Osteoblast (primary cell): ENCODE results near the gene MAPK8IP3. TPM values are rescaled to one million over a fixed set of nuclear protein-coding genes. Genes with fewer than 3 reads are reported as not detected.
"Not testable (repeated sequence)": the region's sequence is repeated elsewhere in the genome, so short reads cannot be mapped to it uniquely, and the experiment has no call there.

Experiments
- DNase-seq: peaks from one replicate; pipeline ENCODE4 v3.0.0; 2011; ENCODE audit warnings: low spot score, mixed read lengths; ENCODE audit not compliant: insufficient read length; ENCODE audit errors: missing footprints
- H2AFZ ChIP-seq: 2 replicates; pipeline ENCODE4 v1.6.0; 2011; ENCODE audit warnings: mild to moderate bottlenecking, low read length
- H3K27ac ChIP-seq: 2 replicates; pipeline ENCODE4 v1.5.1; 2011; ENCODE audit warnings: mild to moderate bottlenecking, low read depth, low read length, moderate library complexity
- H3K27me3 ChIP-seq: 2 replicates; pipeline ENCODE4 v1.6.0; 2012; ENCODE audit warnings: mild to moderate bottlenecking, control low read depth, inconsistent platforms, low read length, moderate library complexity; ENCODE audit not compliant: insufficient read depth
- H3K36me3 ChIP-seq: 2 replicates; pipeline ENCODE4 v1.5.1; 2011; ENCODE audit warnings: mild to moderate bottlenecking, low read length, control low read depth, moderate library complexity; ENCODE audit not compliant: insufficient read depth
- H3K4me1 ChIP-seq: 2 replicates; pipeline ENCODE4 v1.5.1; 2011; ENCODE audit warnings: mild to moderate bottlenecking, low read length, control low read depth, moderate library complexity; ENCODE audit not compliant: insufficient read depth
- H3K4me2 ChIP-seq: 2 replicates; pipeline ENCODE4 v1.6.0; 2011; ENCODE audit warnings: mild to moderate bottlenecking, low read length; ENCODE audit not compliant: insufficient read depth
- H3K4me3 ChIP-seq: fragments of 200-600 bp; sonication (generic); 3 replicates; pipeline ENCODE4 v1.5.1; 2012; ENCODE audit warnings: mild to moderate bottlenecking, low read length, inconsistent platforms; ENCODE audit not compliant: insufficient read depth
- H3K79me2 ChIP-seq: 2 replicates; pipeline ENCODE4 v1.6.0; 2012; ENCODE audit warnings: mild to moderate bottlenecking, low read length, control low read depth, inconsistent platforms; ENCODE audit not compliant: insufficient read depth
- H3K9me3 ChIP-seq: 2 replicates; pipeline ENCODE4 v1.5.1; 2011; ENCODE audit warnings: low read depth, low read length, control low read depth
- H4K20me1 ChIP-seq: 2 replicates; pipeline ENCODE4 v1.6.0; 2012; ENCODE audit warnings: mild to moderate bottlenecking, low read length, control low read depth; ENCODE audit not compliant: insufficient read depth
- total RNA-seq: library from RNA; depleted of rRNA; stranded (reverse); fragments of >200 nt; gene quantifications from 2 replicates; pipeline ENCODE4 v1.2.3, GENCODE V29; 2012
- TF ChIP-seq, protein P1 (sequence below): IDR thresholded peaks from 2 replicates; pipeline ENCODE4 v1.5.1; 2011; ENCODE audit warnings: mild to moderate bottlenecking, low read depth, low read length, moderate library complexity; ENCODE audit errors: extremely low read depth

MAPK8IP3 gene
- total RNA-seq, 1 donor: 64.1 TPM

DNA sequence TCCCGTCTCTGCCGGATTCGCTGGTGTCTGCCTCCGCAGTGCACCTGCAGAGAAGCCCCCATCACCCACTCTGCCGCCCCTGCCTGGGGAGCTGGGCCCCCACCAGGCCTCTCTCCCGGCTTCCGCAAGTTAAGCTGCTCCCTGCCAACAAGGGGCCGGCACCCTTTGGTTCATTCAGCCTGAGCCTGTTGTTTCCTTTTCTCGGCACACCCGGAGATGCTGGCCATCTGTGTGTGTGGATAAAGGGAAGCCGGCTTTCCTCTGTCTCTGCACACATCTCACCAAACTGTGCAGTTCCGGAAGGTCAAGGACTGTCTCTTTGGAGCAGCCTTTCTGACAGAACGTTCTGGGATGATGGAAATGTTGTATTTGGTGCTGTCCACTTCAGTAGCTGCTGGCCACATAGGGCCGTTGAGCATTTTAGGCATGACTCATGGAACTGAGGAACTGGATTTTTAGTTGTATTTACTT, 6.8 kb downstream of the MAPK8IP3 start:
- DNase-seq: peak; percentile 96

DNA sequence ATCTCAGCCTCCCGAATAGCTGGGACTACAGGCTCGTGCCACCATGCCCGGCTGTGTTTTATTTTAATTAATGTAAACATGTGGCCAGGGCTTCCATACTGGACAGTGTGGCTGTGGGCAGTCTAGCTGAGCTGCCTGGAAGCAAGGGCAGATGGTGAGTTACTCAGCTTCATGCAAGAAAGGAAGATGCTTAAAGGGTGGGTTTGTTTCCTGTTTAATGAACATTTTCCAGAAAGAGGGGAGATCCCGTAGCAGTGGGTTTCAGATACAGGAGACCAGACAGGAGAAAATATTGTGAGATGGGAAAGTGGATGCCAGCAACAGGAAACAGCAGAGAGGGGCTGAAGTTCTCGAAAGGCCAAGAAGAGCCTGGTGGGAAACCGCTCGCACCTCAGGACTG, 7.3 kb downstream of the MAPK8IP3 start:
- no peak overlapping the region for H3K4me3 ChIP-seq
- H3K27ac ChIP-seq: peak overlapping the region; percentile 13
- no peaks in the 10 kb centered on the region for H3K27me3 ChIP-seq
- no peaks in the 10 kb centered on the region for H3K9me3 ChIP-seq
- H3K4me2 ChIP-seq: peak overlapping the region; percentile 23
- H3K36me3 ChIP-seq: no peaks in the 10 kb centered on the region
- TF ChIP-seq, protein P1, sequence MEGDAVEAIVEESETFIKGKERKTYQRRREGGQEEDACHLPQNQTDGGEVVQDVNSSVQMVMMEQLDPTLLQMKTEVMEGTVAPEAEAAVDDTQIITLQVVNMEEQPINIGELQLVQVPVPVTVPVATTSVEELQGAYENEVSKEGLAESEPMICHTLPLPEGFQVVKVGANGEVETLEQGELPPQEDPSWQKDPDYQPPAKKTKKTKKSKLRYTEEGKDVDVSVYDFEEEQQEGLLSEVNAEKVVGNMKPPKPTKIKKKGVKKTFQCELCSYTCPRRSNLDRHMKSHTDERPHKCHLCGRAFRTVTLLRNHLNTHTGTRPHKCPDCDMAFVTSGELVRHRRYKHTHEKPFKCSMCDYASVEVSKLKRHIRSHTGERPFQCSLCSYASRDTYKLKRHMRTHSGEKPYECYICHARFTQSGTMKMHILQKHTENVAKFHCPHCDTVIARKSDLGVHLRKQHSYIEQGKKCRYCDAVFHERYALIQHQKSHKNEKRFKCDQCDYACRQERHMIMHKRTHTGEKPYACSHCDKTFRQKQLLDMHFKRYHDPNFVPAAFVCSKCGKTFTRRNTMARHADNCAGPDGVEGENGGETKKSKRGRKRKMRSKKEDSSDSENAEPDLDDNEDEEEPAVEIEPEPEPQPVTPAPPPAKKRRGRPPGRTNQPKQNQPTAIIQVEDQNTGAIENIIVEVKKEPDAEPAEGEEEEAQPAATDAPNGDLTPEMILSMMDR: no peak
- peaks cover 20% of the 10 kb centered on the region for H3K4me1 ChIP-seq
- H2AFZ ChIP-seq: no peak overlapping the region
- DNase-seq: peak; percentile 82
- H4K20me1 ChIP-seq: peaks cover 73% of the 10 kb centered on the region
- peaks cover 97% of the 10 kb centered on the region for H3K79me2 ChIP-seq

More for the DNA sequence above, 6.8 kb downstream of the MAPK8IP3 start:
- TF ChIP-seq, protein P1: no peak
- Histone ChIP-seq H3K27me3 (no peaks in the 10 kb centered on the region), H3K79me2 (peaks cover 97% of the 10 kb centered on the region), H3K4me2 (peak overlapping the region; percentile 23), H3K36me3 (no peaks in the 10 kb centered on the region), H3K4me1 (peaks cover 26% of the 10 kb centered on the region), H2AFZ (no peak overlapping the region), H3K27ac (peak overlapping the region; percentile 13), H4K20me1 (peaks cover 78% of the 10 kb centered on the region), H3K4me3 (no peak overlapping the region), H3K9me3 (no peaks in the 10 kb centered on the region)

DNA sequence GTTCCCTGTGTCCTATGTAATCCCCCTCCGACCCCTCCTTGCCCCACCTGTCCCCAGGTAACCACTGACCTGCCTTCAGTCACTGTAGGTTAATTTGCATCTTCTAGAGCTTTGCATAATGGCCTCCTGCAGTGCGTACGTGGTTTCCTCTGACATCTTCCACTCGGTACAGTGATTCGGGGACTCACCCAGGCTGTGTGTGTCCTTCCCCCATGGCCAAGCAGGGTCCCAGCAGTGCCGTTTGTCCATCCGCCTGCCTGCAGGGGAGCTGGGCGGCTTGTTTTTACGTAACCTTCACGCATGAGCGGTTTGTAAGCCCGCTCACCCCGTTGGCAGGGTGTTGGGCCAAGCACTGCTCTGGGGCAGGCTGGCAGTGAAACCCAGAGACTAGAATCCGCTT, 7.9 kb downstream of the MAPK8IP3 start:
- Histone ChIP-seq H3K27ac (no peak overlapping the region), H3K4me3 (no peak overlapping the region), H3K9me3 (no peaks in the 10 kb centered on the region), H3K4me2 (no peak overlapping the region), H3K79me2 (peaks cover 97% of the 10 kb centered on the region), H3K4me1 (peaks cover 14% of the 10 kb centered on the region), H4K20me1 (peaks cover 71% of the 10 kb centered on the region), H2AFZ (no peak overlapping the region), H3K36me3 (no peaks in the 10 kb centered on the region), H3K27me3 (no peaks in the 10 kb centered on the region)
- DNase-seq: no peak
- TF ChIP-seq, protein P1: no peak

DNA sequence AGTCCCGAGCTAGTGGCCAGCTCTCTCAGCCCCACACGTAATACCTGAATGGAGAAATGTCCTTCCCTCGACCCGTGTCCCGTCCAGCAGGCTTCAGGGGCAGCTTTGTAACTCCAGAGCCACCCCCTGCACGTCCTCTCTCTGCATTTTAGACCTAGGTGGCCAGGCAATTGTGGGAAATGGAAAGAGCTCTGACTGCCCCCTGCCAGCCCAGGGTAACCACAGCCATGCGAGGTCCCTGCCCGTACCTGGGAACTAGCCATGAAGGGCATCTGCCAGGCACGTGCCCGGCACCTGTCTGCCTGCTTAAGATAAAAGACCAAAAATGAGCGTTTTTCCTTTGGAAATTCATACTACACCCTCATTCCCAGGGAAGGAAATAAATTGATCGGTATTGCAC, 9.2 kb downstream of the MAPK8IP3 start:
- Histone ChIP-seq H3K36me3 (no peaks in the 10 kb centered on the region), H3K79me2 (peaks cover 96% of the 10 kb centered on the region), H3K4me2 (no peak overlapping the region), H2AFZ (no peak overlapping the region), H3K27me3 (no peaks in the 10 kb centered on the region), H3K27ac (no peak overlapping the region), H3K4me1 (peaks cover 9% of the 10 kb centered on the region), H3K4me3 (no peak overlapping the region), H4K20me1 (peaks cover 67% of the 10 kb centered on the region), H3K9me3 (no peaks in the 10 kb centered on the region)
- TF ChIP-seq, protein P1: no peak
- no peak for DNase-seq

DNA sequence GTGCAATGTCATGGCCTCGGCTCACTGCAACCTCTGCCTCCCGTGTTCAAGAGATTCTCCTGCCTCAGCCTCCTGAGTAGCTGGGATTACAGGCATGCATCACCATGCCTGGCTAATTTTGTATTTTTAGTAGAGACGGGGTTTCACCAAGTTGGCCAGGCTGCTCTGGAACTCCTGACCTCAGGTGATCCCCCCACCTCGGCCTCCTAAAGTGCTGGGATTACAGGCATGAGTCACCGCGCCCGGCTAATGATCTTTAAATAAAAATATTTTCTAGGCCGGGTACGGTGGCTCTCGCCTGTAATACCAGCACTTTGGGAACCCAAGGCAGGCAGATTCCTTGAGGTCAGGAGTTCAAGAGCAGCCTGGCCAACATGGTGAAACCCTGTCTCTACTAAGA, 12.2 kb downstream of the MAPK8IP3 start:
- DNase-seq, H3K27me3 ChIP-seq, H3K4me3 ChIP-seq, H2AFZ ChIP-seq, H3K4me1 ChIP-seq, H3K27ac ChIP-seq, H3K9me3 ChIP-seq, H3K36me3 ChIP-seq, H3K4me2 ChIP-seq: not testable (repeated sequence)
- peaks cover 49% of the 10 kb centered on the region for H4K20me1 ChIP-seq
- peaks cover 83% of the 10 kb centered on the region for H3K79me2 ChIP-seq

DNA sequence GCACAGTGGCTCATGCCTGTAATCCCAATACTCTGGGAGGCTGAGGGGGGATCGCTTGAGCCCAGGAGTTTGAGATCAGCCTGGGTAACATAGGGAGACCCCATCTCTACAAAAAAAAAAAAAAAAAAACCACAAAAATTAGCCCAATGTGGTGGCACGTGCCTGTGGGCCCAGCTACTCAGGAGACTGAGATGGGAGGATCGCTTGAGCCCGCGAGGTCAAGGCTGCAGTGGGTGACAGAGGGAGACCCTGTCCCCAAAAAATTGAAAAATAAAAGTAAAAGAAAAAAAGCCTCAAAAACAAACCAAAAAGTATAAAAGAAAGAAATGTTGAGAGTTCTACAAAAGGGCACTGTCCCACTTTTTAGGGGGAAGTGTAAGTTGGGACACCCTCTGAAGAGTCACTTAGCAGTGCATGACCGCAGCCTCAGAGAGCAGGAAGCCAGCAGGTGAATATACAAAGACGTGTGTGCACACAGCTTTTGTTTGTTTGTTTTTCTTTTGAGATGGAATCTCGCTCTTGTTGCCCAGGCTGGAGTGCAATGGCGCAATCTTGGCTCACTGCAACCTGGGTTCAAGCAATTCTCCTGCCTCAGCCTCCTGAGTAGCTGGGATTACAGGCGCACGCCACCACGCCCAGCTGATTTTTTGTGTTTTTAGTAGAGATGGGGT, 13.7 kb downstream of the MAPK8IP3 start:
- peaks cover 48% of the 10 kb centered on the region for H4K20me1 ChIP-seq

More for the DNA sequence above, 13.7 kb downstream of the MAPK8IP3 start:
- H3K4me3 ChIP-seq, H3K4me2 ChIP-seq, H3K27me3 ChIP-seq, H3K36me3 ChIP-seq, H3K9me3 ChIP-seq, H2AFZ ChIP-seq, H3K27ac ChIP-seq, DNase-seq: not testable (repeated sequence)
- peaks cover 83% of the 10 kb centered on the region for H3K79me2 ChIP-seq
- H3K4me1 ChIP-seq: peaks cover 14% of the 10 kb centered on the region
